T-helper 17 cell (primary cell): Measurements from ENCODE around the gene KHDRBS2. TPM values are rescaled to one million over a fixed set of nuclear protein-coding genes. Genes with fewer than 3 reads are reported as not detected.

ENCODE experiments used
- ATAC-seq: fragments of 150-1000 bp; cut with Tn5 transposase; 2 replicates; pipeline ENCODE4 v1.10.0; 2021; ENCODE audit warnings: mild to moderate bottlenecking, moderate library complexity
- DNase-seq, 3 donors: peaks; one replicate each; pipeline versions ENCODE4 v3.0.0 to v3.0.0-alpha.2; 2020 to 2021
- H3K9me3 ChIP-seq: one replicate; pipeline ENCODE4 v1.7.0; 2013; ENCODE audit warnings: low read length, mild to moderate bottlenecking; ENCODE audit not compliant: control insufficient read depth, poor library complexity, severe bottlenecking
- H3K27ac Mint-ChIP-seq: one replicate; pipeline ENCODE4 v1.8.0; 2022; ENCODE audit warnings: mild to moderate bottlenecking, moderate library complexity, mixed read lengths
- H3K27me3 Mint-ChIP-seq: one replicate; pipeline ENCODE4 v1.8.0; 2022; ENCODE audit warnings: mixed read lengths
- H3K36me3 Mint-ChIP-seq: one replicate; pipeline ENCODE4 v1.8.0; 2022; ENCODE audit warnings: low read depth, mixed read lengths
- H3K4me1 Mint-ChIP-seq: one replicate; pipeline ENCODE4 v1.8.0; 2022; ENCODE audit warnings: mild to moderate bottlenecking, mixed read lengths
- H3K4me3 Mint-ChIP-seq: one replicate; pipeline ENCODE4 v1.8.0; 2022; ENCODE audit warnings: mild to moderate bottlenecking, moderate library complexity, mixed read lengths
- total RNA-seq, 4 donors: library from RNA in 2 of 4; stranded (reverse) in 2 of 4; gene quantifications; one replicate each; pipeline ENCODE4 v1.2.3 and lab custom pipeline; 2022 to 2026

Gene KHDRBS2
- total RNA-seq (under 1 TPM in 1 of 2 donors, not detected in 1; 0.50 TPM), total RNA-seq (lab: John Stamatoyannopoulos, UW) (0 to 0.12 reads per million in 2 donors)

- H3K4me3 Mint-ChIP-seq: peak within 1 kb of the TSS; percentile 77
- DNase-seq (peak in 1 of 3 donors; percentile 8), ATAC-seq (peak; percentile 89)
- no peak within 1 kb of the TSS for H3K27ac Mint-ChIP-seq
- no peaks in the 10 kb centered on the region for H3K4me1 Mint-ChIP-seq
- H3K36me3 Mint-ChIP-seq: no peaks in the 10 kb centered on the region
- no peaks in the 10 kb centered on the region for H3K9me3 ChIP-seq
- H3K27me3 Mint-ChIP-seq: peaks cover 7% of the 10 kb centered on the region
Observed at GRCh38 chr6:62285612-62286469, at the start of gene KHDRBS2. KHDRBS2 (minus strand) TSS chr6:62286225.

GRCh38 chr6:62328607-62329006, 42.6 kb upstream of the KHDRBS2 start:
- H3K4me1 Mint-ChIP-seq: no peaks in the 10 kb centered on the region
- no peaks in the 10 kb centered on the region for H3K36me3 Mint-ChIP-seq
- H3K27me3 Mint-ChIP-seq: no peaks in the 10 kb centered on the region
- no peak overlapping the region for H3K27ac Mint-ChIP-seq
- H3K4me3 Mint-ChIP-seq: no peak overlapping the region
- DNase-seq: no peak
- H3K9me3 ChIP-seq: no peaks in the 10 kb centered on the region
- ATAC-seq: no peak

GRCh38 chr6:62324834-62325233, 38.8 kb upstream of the KHDRBS2 start:
- H3K27ac Mint-ChIP-seq: no peak overlapping the region
- no peak overlapping the region for H3K4me3 Mint-ChIP-seq
- ATAC-seq (no peak), DNase-seq (no peak)
- no peaks in the 10 kb centered on the region for H3K36me3 Mint-ChIP-seq
- H3K9me3 ChIP-seq: no peaks in the 10 kb centered on the region
- no peaks in the 10 kb centered on the region for H3K27me3 Mint-ChIP-seq
- no peaks in the 10 kb centered on the region for H3K4me1 Mint-ChIP-seq

- Mint-ChIP-seq H3K36me3 (no peaks in the 10 kb centered on the region), H3K27ac (no peak overlapping the region), H3K4me1 (no peaks in the 10 kb centered on the region), H3K27me3 (no peaks in the 10 kb centered on the region), H3K4me3 (no peak overlapping the region)
- DNase-seq: no peak
- ATAC-seq: no peak
- H3K9me3 ChIP-seq: no peaks in the 10 kb centered on the region
Observed at GRCh38 chr6:62323818-62324431, 37.9 kb upstream of the KHDRBS2 start.

- ATAC-seq: no peak
- Mint-ChIP-seq H3K27me3 (no peaks in the 10 kb centered on the region), H3K4me1 (no peaks in the 10 kb centered on the region), H3K36me3 (no peaks in the 10 kb centered on the region), H3K4me3 (peak overlapping the region; percentile 52), H3K27ac (no peak overlapping the region)
- H3K9me3 ChIP-seq: no peaks in the 10 kb centered on the region
- no peak for DNase-seq
Observed at GRCh38 chr6:62298745-62299392, 12.8 kb upstream of the KHDRBS2 start.

GRCh38 chr6:62296541-62296940, 10.5 kb upstream of the KHDRBS2 start:
- Mint-ChIP-seq H3K27me3 (no peaks in the 10 kb centered on the region), H3K27ac (no peak overlapping the region), H3K4me3 (no peak overlapping the region), H3K36me3 (no peaks in the 10 kb centered on the region), H3K4me1 (no peaks in the 10 kb centered on the region)
- no peaks in the 10 kb centered on the region for H3K9me3 ChIP-seq
- DNase-seq (no peak), ATAC-seq (no peak)

GRCh38 chr6:62288974-62289373, 2.9 kb upstream of the KHDRBS2 start:
- no peak for ATAC-seq
- Mint-ChIP-seq H3K4me3 (no peak overlapping the region), H3K27me3 (peaks cover 7% of the 10 kb centered on the region), H3K27ac (no peak overlapping the region), H3K4me1 (no peaks in the 10 kb centered on the region), H3K36me3 (no peaks in the 10 kb centered on the region)
- no peak for DNase-seq
- no peaks in the 10 kb centered on the region for H3K9me3 ChIP-seq

GRCh38 chr6:62288562-62288961, 2.5 kb upstream of the KHDRBS2 start:
- no peaks in the 10 kb centered on the region for H3K9me3 ChIP-seq
- no peak for ATAC-seq
- Mint-ChIP-seq H3K27ac (no peak overlapping the region), H3K27me3 (peaks cover 7% of the 10 kb centered on the region), H3K36me3 (no peaks in the 10 kb centered on the region), H3K4me1 (no peaks in the 10 kb centered on the region), H3K4me3 (no peak overlapping the region)
- DNase-seq: no peak

GRCh38 chr6:62286470-62286843, 432 bp upstream of the KHDRBS2 start:
- ATAC-seq (no peak), DNase-seq (no peak)
- H3K4me3 Mint-ChIP-seq: peak overlapping the region; percentile 77
- H3K36me3 Mint-ChIP-seq: no peaks in the 10 kb centered on the region
- H3K27ac Mint-ChIP-seq: no peak overlapping the region
- no peaks in the 10 kb centered on the region for H3K9me3 ChIP-seq
- H3K27me3 Mint-ChIP-seq: peaks cover 7% of the 10 kb centered on the region
- no peaks in the 10 kb centered on the region for H3K4me1 Mint-ChIP-seq

- no peak overlapping the region for H3K27ac Mint-ChIP-seq
- H3K36me3 Mint-ChIP-seq: no peaks in the 10 kb centered on the region
- H3K9me3 ChIP-seq: no peaks in the 10 kb centered on the region
- H3K4me3 Mint-ChIP-seq: no peak overlapping the region
- no peak for DNase-seq
- no peak for ATAC-seq
- H3K4me1 Mint-ChIP-seq: no peaks in the 10 kb centered on the region
- peaks cover 7% of the 10 kb centered on the region for H3K27me3 Mint-ChIP-seq
Observed at GRCh38 chr6:62284725-62285124, 1.3 kb downstream of the KHDRBS2 start.

GRCh38 chr6:62283796-62284411, 2.1 kb downstream of the KHDRBS2 start:
- H3K27ac Mint-ChIP-seq: no peak overlapping the region
- DNase-seq (no peak), ATAC-seq (no peak)
- H3K9me3 ChIP-seq: no peaks in the 10 kb centered on the region
- peaks cover 7% of the 10 kb centered on the region for H3K27me3 Mint-ChIP-seq
- H3K4me1 Mint-ChIP-seq: no peaks in the 10 kb centered on the region
- H3K36me3 Mint-ChIP-seq: no peaks in the 10 kb centered on the region
- H3K4me3 Mint-ChIP-seq: no peak overlapping the region

GRCh38 chr6:62283365-62283764, 2.7 kb downstream of the KHDRBS2 start:
- peaks cover 7% of the 10 kb centered on the region for H3K27me3 Mint-ChIP-seq
- no peak overlapping the region for H3K4me3 Mint-ChIP-seq
- H3K36me3 Mint-ChIP-seq: no peaks in the 10 kb centered on the region
- no peaks in the 10 kb centered on the region for H3K4me1 Mint-ChIP-seq
- no peak for DNase-seq
- no peak overlapping the region for H3K27ac Mint-ChIP-seq
- no peak for ATAC-seq
- no peaks in the 10 kb centered on the region for H3K9me3 ChIP-seq

GRCh38 chr6:62280099-62280498, 5.9 kb downstream of the KHDRBS2 start:
- Mint-ChIP-seq H3K4me3 (no peak overlapping the region), H3K4me1 (no peaks in the 10 kb centered on the region), H3K27ac (no peak overlapping the region), H3K36me3 (no peaks in the 10 kb centered on the region), H3K27me3 (peaks cover under 1% of the 10 kb centered on the region)
- no peaks in the 10 kb centered on the region for H3K9me3 ChIP-seq
- no peak for DNase-seq
- ATAC-seq: no peak
